H9 (cell line): ENCODE measurements around the gene RBSN. TPM values are rescaled to one million over a fixed set of nuclear protein-coding genes. Genes with fewer than 3 reads are reported as not detected.

Source experiments
- DNase-seq: peaks from one replicate; pipeline ENCODE4 v3.0.0-alpha.2; 2017
- H2AFZ ChIP-seq: one replicate; pipeline ENCODE4 v1.6.1; 2013; ENCODE audit warnings: mild to moderate bottlenecking, low read length, control low read depth, moderate library complexity
- H2AK5ac ChIP-seq: 2 replicates; pipeline ENCODE4 v1.6.1; 2013; ENCODE audit warnings: low read length, control low read depth, mixed read lengths; ENCODE audit not compliant: insufficient read length
- H2BK120ac ChIP-seq: one replicate; pipeline ENCODE4 v1.6.1; 2013; ENCODE audit warnings: low read depth, mild to moderate bottlenecking, low read length, control low read depth, inconsistent platforms; ENCODE audit not compliant: poor library complexity, severe bottlenecking
- H2BK12ac ChIP-seq: 2 replicates; pipeline ENCODE4 v1.6.1; 2013; ENCODE audit warnings: low read length, control low read depth, mixed read lengths, low read depth; ENCODE audit not compliant: insufficient read length
- H2BK15ac ChIP-seq: 2 replicates; pipeline ENCODE4 v1.6.1; 2013; ENCODE audit warnings: low read depth, low read length, control low read depth
- H2BK20ac ChIP-seq: one replicate; pipeline ENCODE4 v1.6.1; 2013; ENCODE audit warnings: low read depth, mild to moderate bottlenecking, low read length, control low read depth, inconsistent platforms; ENCODE audit not compliant: poor library complexity, severe bottlenecking
- H2BK5ac ChIP-seq: 2 replicates; pipeline ENCODE4 v1.6.1; 2013; ENCODE audit warnings: low read length, control low read depth, mixed read lengths; ENCODE audit not compliant: insufficient read length
- H3K14ac ChIP-seq: 2 replicates; pipeline ENCODE4 v1.6.1; 2013; ENCODE audit warnings: low read length, control low read depth; ENCODE audit not compliant: insufficient read depth
- H3K18ac ChIP-seq: 2 replicates; pipeline ENCODE4 v1.6.1; 2013; ENCODE audit warnings: low read depth, mild to moderate bottlenecking, mixed read lengths, low read length, control low read depth; ENCODE audit not compliant: insufficient read length
- H3K23ac ChIP-seq: 2 replicates; pipeline ENCODE4 v1.6.1; 2013; ENCODE audit warnings: low read length, control low read depth, mixed read lengths, low read depth; ENCODE audit not compliant: insufficient read length
- H3K23me2 ChIP-seq: 2 replicates; pipeline ENCODE4 v1.6.1; 2013; ENCODE audit warnings: low read depth, mild to moderate bottlenecking, mixed read lengths, low read length, control low read depth; ENCODE audit not compliant: insufficient read length, poor library complexity, severe bottlenecking
- H3K27ac ChIP-seq: 2 replicates; pipeline ENCODE4 v1.5.1; 2013; ENCODE audit warnings: low read length, control low read depth, mixed read lengths, low read depth; ENCODE audit not compliant: insufficient read length
- H3K27me3 ChIP-seq: 2 replicates; pipeline ENCODE4 v1.6.1; 2013; ENCODE audit warnings: low read length, control low read depth, inconsistent platforms; ENCODE audit not compliant: insufficient read depth
- H3K4ac ChIP-seq: 2 replicates; pipeline ENCODE4 v1.6.1; 2013; ENCODE audit warnings: low read depth, mild to moderate bottlenecking, control low read depth, inconsistent platforms, low read length, moderate library complexity
- H3K4me1 ChIP-seq: 2 replicates; pipeline ENCODE4 v1.6.1; 2013; ENCODE audit warnings: low read length, control low read depth, inconsistent platforms; ENCODE audit not compliant: insufficient read depth
- H3K4me2 ChIP-seq: 2 replicates; pipeline ENCODE4 v1.6.1; 2013; ENCODE audit warnings: low read length, control low read depth, mixed read lengths; ENCODE audit not compliant: insufficient read length, insufficient read depth
- H3K56ac ChIP-seq: 2 replicates; pipeline ENCODE4 v1.6.1; 2013; ENCODE audit warnings: low read depth, mild to moderate bottlenecking, mixed read lengths, low read length, control low read depth; ENCODE audit not compliant: insufficient read length
- H3K79me1 ChIP-seq: 2 replicates; pipeline ENCODE4 v1.6.1; 2013; ENCODE audit warnings: low read depth, mild to moderate bottlenecking, moderate library complexity, low read length, control low read depth, inconsistent platforms; ENCODE audit not compliant: insufficient read depth, poor library complexity, severe bottlenecking
- H3K79me2 ChIP-seq: 2 replicates; pipeline ENCODE4 v1.6.1; 2013; ENCODE audit warnings: low read length, control low read depth, inconsistent platforms; ENCODE audit not compliant: insufficient read depth
- H3K9ac ChIP-seq: 2 replicates; pipeline ENCODE4 v1.6.1; 2013; ENCODE audit warnings: low read length, control low read depth, mixed read lengths; ENCODE audit not compliant: insufficient read length; ENCODE audit errors: extremely low read depth
- H3K9me3 ChIP-seq: one replicate; pipeline ENCODE4 v1.6.1; 2013; ENCODE audit warnings: low read depth, low read length, inconsistent platforms; ENCODE audit not compliant: control insufficient read depth
- H3T11ph ChIP-seq: one replicate; pipeline ENCODE4 v1.6.1; 2013; ENCODE audit warnings: mild to moderate bottlenecking, low read length, control low read depth, inconsistent platforms
- H4K20me1 ChIP-seq: one replicate; pipeline ENCODE4 v1.6.1; 2013; ENCODE audit not compliant: control insufficient read depth, insufficient read length, insufficient read depth
- H4K5ac ChIP-seq: 2 replicates; pipeline ENCODE4 v1.6.1; 2013; ENCODE audit warnings: low read depth, mild to moderate bottlenecking, mixed read lengths, low read length, control low read depth; ENCODE audit not compliant: insufficient read length
- H4K8ac ChIP-seq: replicated peaks from 2 replicates; pipeline ENCODE4 v1.6.1; 2013; ENCODE audit warnings: low read length, control low read depth, mixed read lengths, low read depth; ENCODE audit not compliant: insufficient read length
- H4K91ac ChIP-seq: 2 replicates; pipeline ENCODE4 v1.6.1; 2013; ENCODE audit warnings: low read depth, mild to moderate bottlenecking, moderate library complexity, mixed read lengths, low read length, control low read depth; ENCODE audit not compliant: insufficient read length
- H3K27ac Mint-ChIP-seq, 3 experiments: 2 replicates in 2 of 3; 3 replicates in 1 of 3; pipeline ENCODE4 v1.8.0; 2020 to 2021; ENCODE audit warnings: mixed read lengths in 3 of 3, mild to moderate bottlenecking in 1 of 3, moderate library complexity in 1 of 3
- H3K27me3 Mint-ChIP-seq: 2 replicates; pipeline ENCODE4 v1.8.0; 2021; ENCODE audit warnings: low read depth, mild to moderate bottlenecking, moderate library complexity, mixed read lengths
- H3K36me3 Mint-ChIP-seq, 3 experiments: 2 replicates in 2 of 3; 3 replicates in 1 of 3; pipeline ENCODE4 v1.8.0; 2020 to 2021; ENCODE audit warnings: low read depth in 3 of 3, mixed read lengths in 3 of 3; ENCODE audit not compliant: insufficient read depth in 1 of 3
- H3K4me1 Mint-ChIP-seq, 2 experiments: 2 replicates each; pipeline ENCODE4 v1.8.0; 2020; ENCODE audit warnings: mixed read lengths in 2 of 2
- H3K4me3 Mint-ChIP-seq, 2 experiments: 2 replicates in 1 of 2; 3 replicates in 1 of 2; pipeline ENCODE4 v1.8.0; 2020 to 2021; ENCODE audit warnings: mild to moderate bottlenecking in 2 of 2, mixed read lengths in 2 of 2, moderate library complexity in 1 of 2
- H3K9me3 Mint-ChIP-seq, 2 experiments: 2 replicates in 1 of 2; 3 replicates in 1 of 2; pipeline ENCODE4 v1.8.0; 2020; ENCODE audit warnings: mild to moderate bottlenecking in 2 of 2, mixed read lengths in 2 of 2, moderate library complexity in 1 of 2
- WGBS: extraction: QIAGEN DNeasy Blood & Tissue Kit; methylation state at CpG from one replicate; pipeline ENCODE4 v1.1.7; 2013; ENCODE audit warnings: missing lambda C conversion rate, low lambda C conversion rate, mixed read lengths; ENCODE audit not compliant: insufficient read length; ENCODE audit errors: extremely low coverage; 5-methylcytosine and 5-hydroxymethylcytosine counted together
- total RNA-seq: library from RNA; stranded (reverse); gene quantifications from 2 replicates; pipeline ENCODE4 v1.2.1, GENCODE V29; 2021
- TF ChIP-seq, protein P1 (sequence below): fragments of 200-600 bp; sonication (generic); conservative IDR thresholded peaks from 3 replicates; pipeline ENCODE4 v1.8.0; 2021; ENCODE audit warnings: antibody characterized with exemption, mild to moderate bottlenecking

The RBSN gene
- total RNA-seq, 1 experiment from 2014 or later: 16.0 TPM

DNA sequence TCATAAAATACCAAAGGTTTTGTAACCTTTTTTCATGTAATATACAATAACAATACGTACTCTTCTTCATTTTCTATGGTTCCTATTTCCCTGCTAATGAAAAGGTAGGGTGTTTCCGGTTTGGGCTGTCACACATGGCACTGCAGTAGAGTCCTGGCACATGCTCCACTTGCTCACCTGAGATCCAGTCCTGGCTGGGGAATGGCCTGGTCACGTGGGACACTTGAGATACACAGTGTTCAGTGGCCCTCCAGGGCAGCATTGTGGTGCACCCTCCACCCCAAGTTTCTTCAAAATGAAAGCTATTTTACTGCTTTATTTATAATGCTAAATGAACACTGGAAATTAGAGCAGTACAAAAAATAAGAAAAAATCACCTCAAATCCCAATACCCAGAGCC is 57.0 kb downstream of the RBSN start:
- no peak overlapping the region for H3K27ac Mint-ChIP-seq
- Histone ChIP-seq H3K4me1 (no peaks in the 10 kb centered on the region), H4K5ac (no peak overlapping the region), H3T11ph (no peak overlapping the region), H4K20me1 (no peaks in the 10 kb centered on the region), H2BK5ac (no peak overlapping the region), H3K9ac (no peak overlapping the region), H2BK120ac (no peak overlapping the region), H3K56ac (no peak overlapping the region), H2BK15ac (no peak overlapping the region), H4K8ac (no peak overlapping the region), H3K79me2 (no peaks in the 10 kb centered on the region), H3K14ac (no peak overlapping the region), H2BK12ac (no peak overlapping the region), H3K4me2 (no peak overlapping the region), H3K9me3 (no peaks in the 10 kb centered on the region), H3K23me2 (no peaks in the 10 kb centered on the region), H3K27me3 (no peaks in the 10 kb centered on the region), H2BK20ac (no peak overlapping the region), H2AFZ (no peak overlapping the region), H3K79me1 (no peaks in the 10 kb centered on the region), H3K4ac (no peak overlapping the region), H2AK5ac (no peak overlapping the region), H3K23ac (no peak overlapping the region), H4K91ac (no peak overlapping the region), H3K27ac (no peak overlapping the region), H3K18ac (no peak overlapping the region)
- TF ChIP-seq, protein P1, sequence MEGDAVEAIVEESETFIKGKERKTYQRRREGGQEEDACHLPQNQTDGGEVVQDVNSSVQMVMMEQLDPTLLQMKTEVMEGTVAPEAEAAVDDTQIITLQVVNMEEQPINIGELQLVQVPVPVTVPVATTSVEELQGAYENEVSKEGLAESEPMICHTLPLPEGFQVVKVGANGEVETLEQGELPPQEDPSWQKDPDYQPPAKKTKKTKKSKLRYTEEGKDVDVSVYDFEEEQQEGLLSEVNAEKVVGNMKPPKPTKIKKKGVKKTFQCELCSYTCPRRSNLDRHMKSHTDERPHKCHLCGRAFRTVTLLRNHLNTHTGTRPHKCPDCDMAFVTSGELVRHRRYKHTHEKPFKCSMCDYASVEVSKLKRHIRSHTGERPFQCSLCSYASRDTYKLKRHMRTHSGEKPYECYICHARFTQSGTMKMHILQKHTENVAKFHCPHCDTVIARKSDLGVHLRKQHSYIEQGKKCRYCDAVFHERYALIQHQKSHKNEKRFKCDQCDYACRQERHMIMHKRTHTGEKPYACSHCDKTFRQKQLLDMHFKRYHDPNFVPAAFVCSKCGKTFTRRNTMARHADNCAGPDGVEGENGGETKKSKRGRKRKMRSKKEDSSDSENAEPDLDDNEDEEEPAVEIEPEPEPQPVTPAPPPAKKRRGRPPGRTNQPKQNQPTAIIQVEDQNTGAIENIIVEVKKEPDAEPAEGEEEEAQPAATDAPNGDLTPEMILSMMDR: no peak
- no CpG with 5 or more reads among the region's 3 CpGs for WGBS
- H3K9me3 Mint-ChIP-seq: no peaks in the 10 kb centered on the region
- peaks cover 40 to 97% (median 89%) of the 10 kb centered on the region in 3 experiments; a peak in 6 of 7 replicates for H3K36me3 Mint-ChIP-seq
- DNase-seq: no peak
- no peaks in the 10 kb centered on the region for H3K4me1 Mint-ChIP-seq
- no peaks in the 10 kb centered on the region for H3K27me3 Mint-ChIP-seq
- H3K4me3 Mint-ChIP-seq: no peak overlapping the region
